Glomerular endothelial cell (primary cell): ENCODE results near the gene PLCL1. TPM values are rescaled to one million over a fixed set of nuclear protein-coding genes. Genes with fewer than 3 reads are reported as not detected.

Source experiments
- DNase-seq: peaks from one replicate; pipeline ENCODE4 v3.0.0-alpha.2; 2011; ENCODE audit warnings: low read depth, low spot score; ENCODE audit errors: extremely low read depth
- total RNA-seq: library from RNA; depleted of rRNA; stranded (reverse); fragments of >200 nt; gene quantifications from 2 replicates; pipeline ENCODE4 v1.2.3, GENCODE V29; 2015

The PLCL1 gene
- total RNA-seq, 1 donor from 2014 or later, result 5.3 TPM

- no peak for DNase-seq
These were observed 294.5 kb downstream of the PLCL1 start for GRCh38 chr2:198098918-198099317.

DNA sequence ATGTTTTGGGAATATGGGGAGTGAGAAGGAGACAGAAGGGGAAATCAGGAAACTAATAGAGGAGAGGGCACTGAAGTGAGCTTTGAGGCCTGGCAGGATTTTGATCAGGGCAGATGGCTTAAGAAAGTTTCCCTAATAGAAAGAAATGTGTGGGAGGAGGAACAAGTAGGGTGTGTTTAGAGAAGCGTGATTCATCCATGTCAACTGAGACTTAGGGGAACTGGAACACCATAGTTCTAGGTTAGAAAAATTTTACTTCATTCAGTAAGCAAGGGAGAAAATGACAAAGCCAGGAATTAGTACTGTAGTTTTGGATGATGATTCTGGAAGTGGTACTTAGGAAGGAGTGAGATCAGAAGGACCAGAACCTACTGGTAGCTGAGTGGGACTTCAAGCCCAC is 296.0 kb downstream of the PLCL1 start:
- DNase-seq, result no peak

- no peak for DNase-seq
These were observed 297.3 kb downstream of the PLCL1 start for GRCh38 chr2:198101688-198102087.

GRCh38 chr2:198102120-198102519 is 297.7 kb downstream of the PLCL1 start:
- no peak for DNase-seq

DNA sequence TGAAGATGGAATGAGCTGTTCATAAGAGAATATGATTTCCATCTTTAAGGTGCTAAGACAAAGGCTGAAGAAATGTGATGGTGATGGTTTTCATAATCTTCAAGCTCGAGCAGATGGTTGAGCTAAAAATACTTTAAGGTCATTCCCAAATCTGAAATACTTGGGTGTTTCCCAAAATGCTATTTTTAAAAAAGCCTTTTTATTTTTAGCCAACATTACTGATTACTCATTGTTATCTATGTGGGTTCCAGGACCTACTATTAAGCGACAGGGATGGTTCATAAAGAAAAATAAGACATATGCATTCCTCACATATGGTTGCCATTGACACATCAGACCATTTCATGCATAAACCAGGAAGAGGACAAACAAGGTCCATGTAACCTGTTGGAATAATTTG is 298.5 kb downstream of the PLCL1 start:
- DNase-seq, result no peak

GRCh38 chr2:198106621-198107385 is 302.4 kb downstream of the PLCL1 start:
- no peak for DNase-seq

GRCh38 chr2:198113316-198113715 is 308.9 kb downstream of the PLCL1 start:
- no peak for DNase-seq

- DNase-seq, result no peak
These were observed 309.7 kb downstream of the PLCL1 start for GRCh38 chr2:198114064-198114463.

DNA sequence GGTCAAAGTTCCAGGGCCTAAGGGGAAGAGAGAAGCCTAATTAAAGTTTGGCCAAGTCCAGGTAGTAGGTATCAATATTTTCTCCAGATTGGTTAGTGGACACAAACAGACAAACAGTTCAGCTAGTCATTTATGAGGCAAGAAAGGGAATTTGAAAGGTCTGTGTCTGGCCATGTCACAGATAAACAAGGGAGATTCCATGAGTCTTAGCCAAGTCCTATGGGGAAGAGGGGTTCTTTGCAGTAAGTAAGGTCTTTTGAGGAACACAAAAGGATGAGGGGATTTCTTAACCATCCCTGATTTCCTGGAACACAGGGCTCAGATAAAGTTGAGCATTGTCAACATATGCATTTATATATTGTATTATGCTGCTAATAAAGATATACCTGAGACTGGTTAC is 310.8 kb downstream of the PLCL1 start:
- no peak for DNase-seq

DNA sequence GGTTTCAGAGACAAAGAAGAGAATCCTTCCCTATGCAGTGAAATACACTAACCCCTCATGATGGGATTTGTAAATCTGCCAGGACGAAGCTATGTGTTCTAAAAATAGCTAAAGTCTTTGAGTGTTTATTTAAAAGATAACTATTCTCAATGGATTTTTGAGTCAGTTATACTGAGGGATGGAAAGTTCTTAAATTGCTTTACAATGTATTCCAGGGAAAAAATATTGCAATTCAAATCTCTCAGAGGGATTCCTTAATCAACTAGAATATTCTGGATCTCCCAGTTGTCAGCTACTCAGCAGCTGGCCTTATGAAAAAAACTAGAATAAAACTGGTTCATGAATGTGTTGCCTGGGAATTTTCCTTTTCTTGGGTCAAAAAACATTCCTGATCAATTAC is 312.4 kb downstream of the PLCL1 start:
- DNase-seq, result no peak

DNA sequence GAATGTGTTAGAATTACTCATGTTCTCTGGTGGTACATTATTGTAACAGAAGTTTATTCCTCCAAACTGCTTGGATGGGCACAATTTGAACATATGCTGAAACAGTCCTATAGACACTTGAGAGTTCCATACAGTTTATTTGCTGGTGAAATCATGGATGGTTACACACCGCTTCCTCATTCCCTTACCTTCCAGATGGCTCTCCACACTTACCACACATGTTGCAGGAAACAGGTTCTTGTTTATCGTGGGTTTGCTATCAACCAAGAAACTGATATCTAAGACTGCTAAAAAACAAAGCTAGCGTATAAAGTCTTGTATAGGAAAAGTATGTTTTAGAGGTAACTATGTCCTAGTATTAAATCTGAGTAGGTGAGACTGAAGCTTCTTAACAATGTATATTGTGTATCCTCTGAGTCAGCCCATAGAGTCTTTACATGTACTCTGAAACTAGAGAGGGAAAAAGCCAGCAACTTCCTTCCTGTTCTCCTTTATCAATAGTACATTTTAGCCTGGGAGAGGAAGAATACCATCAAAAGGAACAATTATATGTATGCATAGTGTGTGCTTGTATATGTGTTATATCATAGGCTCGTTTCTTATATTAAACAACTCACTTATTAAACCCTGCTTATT is 313.1 kb downstream of the PLCL1 start:
- peak; percentile 14 for DNase-seq

- peak; percentile 51 for DNase-seq
These were observed 323.2 kb downstream of the PLCL1 start for GRCh38 chr2:198127627-198128026.

GRCh38 chr2:198129609-198130008 is 325.2 kb downstream of the PLCL1 start:
- no peak for DNase-seq

DNA sequence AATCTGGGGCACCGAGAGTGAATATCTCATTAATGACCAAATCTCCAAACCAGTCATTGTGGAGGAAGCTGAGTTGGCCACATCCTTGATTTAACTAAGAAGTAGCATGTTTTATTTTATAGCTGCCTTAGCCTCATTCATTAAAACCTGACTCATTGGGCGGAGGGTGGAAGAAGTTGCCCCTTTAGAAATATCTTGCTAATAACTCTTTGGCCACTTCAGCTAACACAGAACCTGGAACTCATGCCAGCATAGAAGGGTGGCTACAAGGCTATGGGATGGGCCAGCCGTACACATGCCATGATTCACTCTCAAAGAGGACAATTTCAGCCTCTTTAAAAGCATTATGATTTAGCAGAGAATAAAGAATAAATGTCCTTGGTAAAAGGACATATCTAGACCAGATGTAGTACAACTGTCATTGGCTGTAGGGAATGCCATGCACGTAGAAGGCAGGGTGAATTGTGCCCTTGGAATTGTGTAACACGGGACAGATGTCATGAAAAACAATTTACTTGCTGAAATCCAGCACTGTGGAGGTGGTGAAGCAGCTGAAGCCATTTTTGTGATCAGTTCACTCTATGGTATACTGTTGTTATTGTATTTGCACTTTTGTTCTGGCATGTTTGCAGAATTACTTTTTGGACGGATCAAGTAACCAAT is 330.0 kb downstream of the PLCL1 start:
- DNase-seq, result no peak

DNA sequence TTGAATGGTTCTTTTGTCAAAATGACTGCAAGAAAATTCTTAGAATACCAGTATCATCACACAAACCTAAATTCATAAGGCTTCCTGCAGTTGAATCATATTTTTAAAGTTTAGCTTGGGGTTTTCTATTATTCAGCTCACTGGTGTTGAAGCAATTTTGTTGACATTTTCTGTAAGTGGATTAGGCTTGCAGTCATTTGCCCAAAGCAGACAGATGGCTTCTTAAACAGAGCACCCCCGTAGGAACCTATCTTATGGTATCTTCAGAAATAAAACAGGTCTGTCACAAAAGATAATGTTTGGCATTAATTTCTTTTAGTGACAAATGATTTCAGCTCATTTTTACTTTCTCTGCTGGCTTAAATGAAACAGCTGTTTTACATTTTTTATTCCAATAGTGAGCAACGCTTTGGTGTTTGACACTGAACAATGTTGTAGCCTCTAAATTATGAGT is 331.1 kb downstream of the PLCL1 start:
- no peak for DNase-seq

DNA sequence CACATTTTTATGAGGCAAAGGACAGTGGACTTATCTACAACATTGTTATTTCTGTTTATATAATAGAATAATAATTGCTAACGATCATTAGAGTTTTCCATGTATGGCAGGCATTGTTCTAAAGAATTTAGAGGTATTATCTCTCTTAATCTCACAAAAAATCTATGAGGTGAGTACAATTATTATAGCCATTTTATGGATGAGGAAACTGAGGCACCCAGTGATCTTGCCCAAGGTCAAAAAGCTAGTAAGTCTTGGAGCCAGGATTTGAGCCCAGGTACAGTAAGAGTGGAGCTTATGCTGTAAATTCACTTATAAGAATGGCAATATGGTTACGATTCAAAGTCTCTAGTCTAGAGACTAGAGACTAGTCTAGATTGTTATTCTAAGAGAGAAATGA is 331.7 kb downstream of the PLCL1 start:
- DNase-seq, result no peak

DNA sequence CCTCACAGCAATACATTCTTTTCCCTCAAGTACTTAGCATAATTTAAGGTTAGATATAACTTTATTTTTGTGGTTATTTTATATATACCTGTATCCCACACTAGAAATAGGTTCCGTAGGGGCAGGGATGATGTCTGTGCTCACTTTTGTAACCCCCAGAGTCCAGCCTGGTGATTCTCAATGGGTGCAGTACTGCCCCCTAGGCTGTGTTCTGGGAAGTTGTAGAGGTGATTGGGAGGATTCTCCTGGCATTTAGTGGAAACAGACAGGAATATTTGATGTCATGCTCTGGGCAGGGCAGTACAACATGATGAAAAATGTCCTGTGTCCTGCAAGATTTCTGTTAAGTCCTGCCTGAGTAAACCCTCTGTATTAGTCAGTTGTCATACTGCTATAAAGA is 333.3 kb downstream of the PLCL1 start:
- DNase-seq, result no peak

DNA sequence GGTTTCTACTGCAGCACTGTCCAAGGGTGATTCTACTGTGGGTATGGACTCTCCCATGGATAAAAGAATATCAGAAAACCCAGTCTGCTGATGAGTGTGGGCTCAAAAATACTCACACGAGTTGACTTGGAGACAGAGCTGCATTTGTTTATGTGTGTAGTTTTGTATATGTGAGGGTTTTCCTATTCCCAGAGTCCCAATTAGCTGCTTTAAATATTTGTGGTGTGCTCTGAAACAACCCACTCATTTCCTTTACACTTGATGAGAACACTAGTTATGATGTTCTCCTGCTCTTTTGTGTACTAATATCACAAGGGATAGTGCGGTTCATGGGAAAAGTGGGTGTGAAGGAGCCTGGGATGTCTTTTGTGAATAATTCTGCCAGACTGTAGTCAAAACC is 337.3 kb downstream of the PLCL1 start:
- DNase-seq, result no peak

- no peak for DNase-seq
These were observed 338.8 kb downstream of the PLCL1 start for GRCh38 chr2:198143156-198143555.

GRCh38 chr2:198143793-198144192 is 339.4 kb downstream of the PLCL1 start:
- DNase-seq, result no peak

- DNase-seq, result no peak
These were observed 340.3 kb downstream of the PLCL1 start for GRCh38 chr2:198144660-198145059.
